ELF-1 (cell line): Measurements from ENCODE around the gene PRR20B.
"Not testable (repeated sequence)": the region's sequence is repeated elsewhere in the genome, so short reads cannot be mapped to it uniquely, and the experiment has no call there.

ENCODE experiments used
- DNase-seq: peaks from one replicate; pipeline ENCODE4 v3.0.0-alpha.2; 2016; ENCODE audit warnings: low read depth, low spot score

PRR20B gene

DNA sequence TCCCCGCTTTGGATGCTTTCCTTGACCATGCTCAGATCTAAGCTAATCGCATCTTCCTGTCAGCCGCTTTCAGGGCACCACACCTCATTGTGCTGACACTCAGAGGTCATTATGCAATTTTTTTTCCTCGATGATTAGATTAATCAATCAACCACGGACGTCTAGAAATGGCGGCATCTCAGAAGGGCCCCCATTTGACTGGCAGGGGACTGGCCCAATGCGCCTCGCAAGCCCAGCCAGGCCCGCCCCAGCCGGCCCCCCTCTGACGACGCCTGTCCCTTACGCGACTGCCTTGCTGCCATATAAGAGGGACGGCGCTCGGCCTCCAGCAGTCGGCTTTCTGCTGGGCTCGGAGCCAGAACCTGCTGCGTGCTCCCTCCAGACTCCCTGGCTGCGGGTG, at the start of gene PRR20B:
Gene PRR20B (plus strand): TSS at position 301 of the 400 bp plus-strand sequence. CDS start 387 bp downstream, outside the sequence.
- not testable (repeated sequence) for DNase-seq

DNA sequence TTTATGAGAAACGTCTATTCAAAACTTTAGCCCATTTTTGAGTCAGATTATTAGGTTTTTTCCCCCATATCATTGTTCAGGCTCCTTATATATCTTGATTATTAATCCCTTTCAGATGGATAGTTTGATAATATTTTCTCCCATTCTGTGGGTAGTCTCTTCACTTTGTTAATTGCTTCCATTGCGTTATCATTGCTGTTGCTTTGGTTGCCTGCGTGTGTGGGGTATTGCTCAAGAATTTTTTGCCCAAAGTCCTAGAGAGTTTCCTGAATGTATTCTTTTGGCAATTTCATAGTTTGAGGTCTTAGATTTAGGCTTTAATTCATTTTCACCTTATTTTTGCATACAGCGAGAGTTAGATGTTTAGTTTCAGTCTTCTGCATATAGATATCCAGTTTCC, 32.3 kb upstream of the PRR20B start:
- no peak for DNase-seq

DNA sequence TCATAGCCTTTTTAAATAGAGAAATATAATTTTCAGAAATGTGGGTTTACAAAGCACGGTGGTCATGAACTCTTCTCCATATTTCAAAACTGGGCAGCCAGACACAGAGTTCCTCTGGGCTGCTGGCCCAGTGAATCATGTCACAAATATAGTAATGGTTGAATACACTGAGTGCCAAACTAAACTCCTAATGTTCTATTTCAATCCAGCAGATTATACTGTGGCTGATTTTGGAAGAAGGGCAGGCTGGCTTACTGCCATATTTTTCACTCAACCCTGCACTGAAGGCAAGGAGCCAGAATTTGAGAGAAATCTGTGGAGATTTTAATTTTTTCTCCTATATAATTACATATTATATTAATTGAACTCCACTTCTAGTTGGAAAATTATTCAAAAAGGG, 23.6 kb upstream of the PRR20B start:
- DNase-seq = no peak

DNA sequence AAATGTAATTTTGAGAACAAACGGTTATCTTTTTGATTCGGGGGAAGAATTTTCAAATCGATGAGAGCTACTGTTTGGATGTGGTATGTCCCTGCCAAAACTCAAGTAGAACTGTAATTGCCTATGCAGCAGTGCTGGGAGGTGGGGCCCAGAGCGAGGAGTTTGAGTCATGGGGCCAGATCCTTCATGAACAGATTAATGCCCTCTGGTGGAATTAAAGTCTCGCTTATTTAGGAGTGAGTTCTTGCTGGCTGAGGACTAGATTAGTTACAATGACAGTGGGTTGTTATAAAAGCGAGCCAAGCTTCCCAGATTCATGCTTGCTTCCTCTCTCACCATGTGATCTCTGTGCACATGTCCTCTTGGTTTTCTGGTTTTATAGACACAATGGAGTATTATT, 18.4 kb upstream of the PRR20B start:
- DNase-seq = peak; percentile 9

DNA sequence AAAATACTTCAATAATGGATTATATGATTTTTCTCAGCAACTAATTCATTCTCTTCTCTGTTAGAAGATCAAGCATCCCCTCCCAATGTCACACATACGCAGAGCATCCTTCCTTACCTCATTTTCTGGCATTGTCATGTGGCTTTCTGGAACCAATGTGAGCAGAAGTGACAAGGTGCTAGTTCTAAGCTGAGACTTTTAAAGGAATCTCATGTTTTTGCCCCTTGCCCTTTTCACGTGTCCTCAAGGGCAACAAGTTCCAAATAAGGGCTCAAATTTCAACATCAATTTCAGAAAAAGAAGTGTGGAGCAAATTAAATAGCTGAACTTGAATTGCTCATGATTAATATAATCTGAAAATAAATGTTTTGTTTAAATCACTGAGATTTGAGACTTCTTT, 11.2 kb upstream of the PRR20B start:
- DNase-seq = no peak

DNA sequence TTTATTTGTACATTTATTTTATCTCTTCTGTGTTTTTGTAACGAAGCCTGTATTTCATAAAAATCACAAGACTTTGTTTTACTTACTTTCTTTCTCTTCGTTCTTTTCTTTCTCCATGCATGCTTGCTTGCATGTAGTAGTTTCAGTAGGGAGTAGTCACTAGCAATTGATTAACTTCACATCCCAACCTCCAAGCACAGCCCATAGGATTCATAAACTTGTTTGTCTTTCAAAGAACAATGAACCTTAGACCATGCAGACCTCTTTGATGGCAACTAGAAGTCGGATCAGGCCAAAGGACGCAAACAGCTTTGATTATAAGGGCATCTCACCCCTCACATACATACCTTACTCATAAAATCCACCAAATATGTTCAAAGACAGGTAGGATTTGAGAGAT, 9.7 kb upstream of the PRR20B start:
- DNase-seq = no peak

DNA sequence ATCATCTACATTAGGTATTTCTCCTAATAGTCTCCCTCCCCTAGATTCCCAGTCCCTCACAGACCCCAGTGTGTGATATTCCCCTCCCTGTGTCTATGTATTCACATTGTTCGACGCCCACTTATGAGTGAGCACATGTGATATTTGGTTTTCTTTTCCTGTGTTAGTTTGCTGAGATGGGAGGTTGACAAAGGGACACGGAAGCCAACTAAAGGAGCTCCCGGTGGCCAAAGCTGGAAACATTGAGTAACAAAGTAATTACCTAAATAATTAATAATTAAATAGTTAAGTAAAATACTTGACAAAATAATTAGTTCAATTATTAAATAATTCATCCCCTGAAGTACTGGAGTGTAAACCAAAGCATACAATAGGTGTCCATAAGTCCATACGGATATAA, 8.3 kb upstream of the PRR20B start:
- no peak for DNase-seq

DNA sequence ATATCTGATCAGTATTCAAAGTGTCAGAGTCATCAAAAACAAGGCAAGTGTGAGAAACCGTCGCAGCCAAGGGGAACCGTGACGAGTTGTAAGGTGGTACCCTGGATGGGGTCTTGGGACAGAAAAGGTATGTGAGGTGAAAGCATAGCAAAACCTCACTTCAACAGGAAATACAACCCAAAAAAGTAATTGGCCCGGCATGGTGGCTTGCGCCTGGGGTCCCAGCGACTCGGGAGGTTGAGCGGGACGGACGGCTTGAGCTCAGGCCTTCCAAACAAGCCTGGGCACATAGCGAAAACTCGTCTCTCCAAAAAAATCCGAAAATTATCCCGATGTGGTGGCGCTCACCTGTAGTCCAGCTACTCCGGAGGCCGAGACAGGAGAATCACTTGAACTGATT, 7.5 kb upstream of the PRR20B start:
- not testable (repeated sequence) for DNase-seq

DNA sequence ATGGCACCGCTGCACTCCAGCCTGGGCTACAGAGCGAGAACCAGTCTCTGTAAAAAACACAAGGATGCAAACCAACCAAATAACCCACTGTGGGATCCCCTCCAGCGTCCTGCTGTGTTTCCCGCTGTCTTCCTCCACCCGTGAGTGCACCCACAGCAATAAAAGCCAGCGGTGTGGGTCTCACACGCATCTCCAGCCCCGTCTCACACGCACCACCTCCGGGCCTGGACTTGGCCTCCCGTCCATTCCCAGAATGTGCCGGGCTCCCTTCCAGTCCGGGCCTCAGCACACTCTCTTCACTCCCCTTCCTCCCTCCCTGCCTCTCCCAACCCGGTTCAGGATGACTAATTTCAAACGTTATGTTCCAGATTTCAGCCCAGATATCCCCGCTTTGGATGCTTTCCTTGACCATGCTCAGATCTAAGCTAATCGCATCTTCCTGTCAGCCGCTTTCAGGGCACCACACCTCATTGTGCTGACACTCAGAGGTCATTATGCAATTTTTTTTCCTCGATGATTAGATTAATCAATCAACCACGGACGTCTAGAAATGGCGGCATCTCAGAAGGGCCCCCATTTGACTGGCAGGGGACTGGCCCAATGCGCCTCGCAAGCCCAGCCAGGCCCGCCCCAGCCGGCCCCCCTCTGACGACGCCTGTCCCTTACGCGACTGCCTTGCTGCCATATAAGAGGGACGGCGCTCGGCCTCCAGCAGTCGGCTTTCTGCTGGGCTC, 6.9 kb upstream of the PRR20B start, which contains the start of gene PRR20A:
Gene PRR20A (plus strand): TSS at position 684 of the 734 bp plus-strand sequence. CDS start 387 bp downstream, outside the sequence.
- DNase-seq = not testable (repeated sequence)

DNA sequence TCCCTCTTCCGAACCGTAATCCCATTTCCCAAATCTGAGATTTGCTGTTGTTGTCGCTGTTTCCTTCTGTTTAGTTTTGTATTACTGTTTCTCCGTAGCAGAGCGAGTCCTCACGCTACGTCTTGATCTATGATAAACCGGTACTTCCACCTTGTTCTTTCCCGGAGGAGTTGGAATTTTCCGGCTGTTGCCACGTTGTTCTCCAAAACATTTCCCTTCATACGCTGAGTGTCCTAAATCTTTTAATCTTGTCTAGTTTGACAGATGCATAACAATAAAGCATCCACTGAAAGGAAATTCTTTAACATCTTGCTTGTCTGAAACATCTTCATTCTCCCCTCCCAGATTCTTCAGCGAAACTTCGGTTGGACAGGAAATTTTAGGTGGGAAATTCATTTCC, 818 bp downstream of the PRR20B start:
- not testable (repeated sequence) for DNase-seq

DNA sequence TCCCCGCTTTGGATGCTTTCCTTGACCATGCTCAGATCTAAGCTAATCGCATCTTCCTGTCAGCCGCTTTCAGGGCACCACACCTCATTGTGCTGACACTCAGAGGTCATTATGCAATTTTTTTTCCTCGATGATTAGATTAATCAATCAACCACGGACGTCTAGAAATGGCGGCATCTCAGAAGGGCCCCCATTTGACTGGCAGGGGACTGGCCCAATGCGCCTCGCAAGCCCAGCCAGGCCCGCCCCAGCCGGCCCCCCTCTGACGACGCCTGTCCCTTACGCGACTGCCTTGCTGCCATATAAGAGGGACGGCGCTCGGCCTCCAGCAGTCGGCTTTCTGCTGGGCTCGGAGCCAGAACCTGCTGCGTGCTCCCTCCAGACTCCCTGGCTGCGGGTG, 6.5 kb downstream of the PRR20B start, which contains the start of gene PRR20C:
Gene PRR20C (plus strand): TSS at position 301 of the 400 bp plus-strand sequence. CDS start 387 bp downstream, outside the sequence.
- not testable (repeated sequence) for DNase-seq

DNA sequence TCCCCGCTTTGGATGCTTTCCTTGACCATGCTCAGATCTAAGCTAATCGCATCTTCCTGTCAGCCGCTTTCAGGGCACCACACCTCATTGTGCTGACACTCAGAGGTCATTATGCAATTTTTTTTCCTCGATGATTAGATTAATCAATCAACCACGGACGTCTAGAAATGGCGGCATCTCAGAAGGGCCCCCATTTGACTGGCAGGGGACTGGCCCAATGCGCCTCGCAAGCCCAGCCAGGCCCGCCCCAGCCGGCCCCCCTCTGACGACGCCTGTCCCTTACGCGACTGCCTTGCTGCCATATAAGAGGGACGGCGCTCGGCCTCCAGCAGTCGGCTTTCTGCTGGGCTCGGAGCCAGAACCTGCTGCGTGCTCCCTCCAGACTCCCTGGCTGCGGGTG, 13.0 kb downstream of the PRR20B start, which contains the start of gene PRR20D:
Gene PRR20D (plus strand): TSS at position 301 of the 400 bp plus-strand sequence. CDS start 387 bp downstream, outside the sequence.
- DNase-seq = not testable (repeated sequence)

DNA sequence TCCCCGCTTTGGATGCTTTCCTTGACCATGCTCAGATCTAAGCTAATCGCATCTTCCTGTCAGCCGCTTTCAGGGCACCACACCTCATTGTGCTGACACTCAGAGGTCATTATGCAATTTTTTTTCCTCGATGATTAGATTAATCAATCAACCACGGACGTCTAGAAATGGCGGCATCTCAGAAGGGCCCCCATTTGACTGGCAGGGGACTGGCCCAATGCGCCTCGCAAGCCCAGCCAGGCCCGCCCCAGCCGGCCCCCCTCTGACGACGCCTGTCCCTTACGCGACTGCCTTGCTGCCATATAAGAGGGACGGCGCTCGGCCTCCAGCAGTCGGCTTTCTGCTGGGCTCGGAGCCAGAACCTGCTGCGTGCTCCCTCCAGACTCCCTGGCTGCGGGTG, 19.6 kb downstream of the PRR20B start, which contains the start of gene PRR20E:
Gene PRR20E (plus strand): TSS at position 301 of the 400 bp plus-strand sequence. CDS start 387 bp downstream, outside the sequence.
- not testable (repeated sequence) for DNase-seq

DNA sequence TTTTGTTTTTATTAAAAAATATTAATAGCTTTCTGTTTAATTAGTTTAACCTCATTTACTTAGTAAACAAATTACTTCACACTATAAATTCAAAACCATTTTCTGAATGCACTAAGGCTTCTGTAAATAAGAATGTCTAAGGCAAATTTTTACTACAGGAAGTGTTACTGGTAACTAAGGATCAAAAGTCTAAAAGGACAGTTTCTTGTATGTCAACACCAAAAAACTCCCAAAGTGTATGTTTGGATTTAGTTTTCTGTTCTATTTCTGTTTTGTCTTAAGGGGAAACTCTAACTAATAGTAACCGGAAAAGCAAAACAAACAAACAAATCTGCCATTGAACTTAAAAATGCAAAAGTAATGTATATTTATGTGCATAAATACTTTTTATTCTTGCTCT, 44.4 kb downstream of the PRR20B start:
- DNase-seq = no peak
